ENCODE data around the gene USP7. TPM values are rescaled to one million over a fixed set of nuclear protein-coding genes. Genes with fewer than 3 reads are reported as not detected.
"Not testable (repeated sequence)": the region's sequence is repeated elsewhere in the genome, so short reads cannot be mapped to it uniquely, and the experiment has no call there.

Gene USP7
- polyA plus RNA-seq, 1 donor: 151 TPM

DNA sequence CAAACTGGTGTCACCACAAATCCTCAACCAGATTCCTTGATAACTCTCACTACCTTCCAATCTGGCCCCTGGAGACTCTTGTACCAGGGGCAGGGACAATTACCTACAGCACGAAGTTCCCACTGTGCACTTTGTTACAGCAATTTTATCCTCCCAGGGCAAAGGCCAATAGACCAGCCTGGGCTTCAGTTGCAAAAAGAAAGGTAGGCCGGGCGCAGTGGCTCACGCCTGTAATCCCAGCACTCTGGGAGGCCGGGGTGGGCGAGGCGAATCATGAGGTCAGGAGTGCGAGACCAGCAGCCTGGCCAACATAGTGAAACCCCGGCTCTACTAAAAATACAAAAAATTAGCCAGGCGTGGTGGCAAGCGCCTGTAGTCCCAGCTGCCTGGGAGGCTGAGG, 36.9 kb downstream of the USP7 start:
- no peak for DNase-seq

DNA sequence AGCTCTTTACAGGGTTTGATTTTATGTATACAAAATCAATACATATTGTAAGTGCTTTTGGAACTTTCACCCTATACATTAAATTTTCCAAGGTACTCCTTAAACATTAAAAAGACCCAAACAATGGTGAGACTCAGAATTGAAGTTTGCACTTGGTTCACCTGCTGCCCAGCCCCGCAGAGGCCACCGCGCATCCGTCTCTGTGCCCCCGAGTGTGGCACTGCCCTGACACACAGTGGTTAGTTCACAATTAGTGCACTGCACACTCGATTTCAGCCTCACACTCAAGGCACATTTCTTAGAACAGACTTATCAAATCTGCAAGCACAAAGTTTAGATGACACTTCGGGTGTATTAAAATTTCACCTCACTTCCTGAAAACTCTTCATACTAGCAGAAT, 38.3 kb downstream of the USP7 start:
- DNase-seq: no peak

DNA sequence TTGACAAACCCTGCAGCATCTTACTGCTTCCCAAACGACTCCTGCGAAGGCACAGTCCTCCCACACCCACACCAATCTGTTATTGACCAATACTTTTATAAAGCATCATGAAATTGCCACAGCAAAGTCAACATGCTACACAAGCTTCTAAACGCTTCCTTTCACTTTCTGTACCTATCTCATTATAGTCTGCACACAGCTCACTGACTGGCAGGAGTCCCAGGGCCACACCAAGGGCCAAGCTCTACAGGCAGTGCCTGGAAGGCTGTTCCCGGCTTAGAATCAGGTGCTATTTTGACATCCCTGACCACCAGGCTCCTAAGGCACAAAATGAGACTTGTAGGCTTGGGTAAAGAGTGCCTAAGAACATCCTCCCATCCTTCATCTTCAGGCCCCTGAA, 39.5 kb downstream of the USP7 start:
- DNase-seq: no peak

DNA sequence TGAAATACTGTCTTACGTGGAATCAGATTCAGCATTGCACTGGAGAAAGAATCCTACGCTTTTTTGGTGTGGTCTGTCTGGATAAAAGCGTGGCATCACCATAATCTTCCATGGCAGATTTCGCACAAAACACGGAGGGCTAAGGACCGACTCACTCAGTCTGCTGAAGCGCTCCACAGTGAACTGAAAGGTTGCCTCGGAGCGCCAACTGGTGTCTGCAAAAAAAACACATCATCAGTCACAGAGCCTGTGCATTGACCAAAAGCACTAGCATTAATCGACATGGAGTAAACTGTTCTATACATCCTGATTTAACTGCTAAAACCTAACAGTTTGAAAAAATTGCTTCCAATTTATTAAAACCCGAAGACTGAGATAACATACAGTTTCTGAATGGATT, 40.5 kb downstream of the USP7 start:
- no peak for DNase-seq

- no peak for DNase-seq
Measured at GRCh38 chr16:8921347-8921984, 42.2 kb downstream of the USP7 start.

GRCh38 chr16:8920645-8921346, 42.9 kb downstream of the USP7 start:
- no peak for DNase-seq

GRCh38 chr16:8919934-8920462, 43.7 kb downstream of the USP7 start:
- no peak for DNase-seq

GRCh38 chr16:8919089-8919933, 44.4 kb downstream of the USP7 start:
- no peak for DNase-seq

GRCh38 chr16:8917336-8917735, 46.4 kb downstream of the USP7 start:
- not testable (repeated sequence) for DNase-seq

DNA sequence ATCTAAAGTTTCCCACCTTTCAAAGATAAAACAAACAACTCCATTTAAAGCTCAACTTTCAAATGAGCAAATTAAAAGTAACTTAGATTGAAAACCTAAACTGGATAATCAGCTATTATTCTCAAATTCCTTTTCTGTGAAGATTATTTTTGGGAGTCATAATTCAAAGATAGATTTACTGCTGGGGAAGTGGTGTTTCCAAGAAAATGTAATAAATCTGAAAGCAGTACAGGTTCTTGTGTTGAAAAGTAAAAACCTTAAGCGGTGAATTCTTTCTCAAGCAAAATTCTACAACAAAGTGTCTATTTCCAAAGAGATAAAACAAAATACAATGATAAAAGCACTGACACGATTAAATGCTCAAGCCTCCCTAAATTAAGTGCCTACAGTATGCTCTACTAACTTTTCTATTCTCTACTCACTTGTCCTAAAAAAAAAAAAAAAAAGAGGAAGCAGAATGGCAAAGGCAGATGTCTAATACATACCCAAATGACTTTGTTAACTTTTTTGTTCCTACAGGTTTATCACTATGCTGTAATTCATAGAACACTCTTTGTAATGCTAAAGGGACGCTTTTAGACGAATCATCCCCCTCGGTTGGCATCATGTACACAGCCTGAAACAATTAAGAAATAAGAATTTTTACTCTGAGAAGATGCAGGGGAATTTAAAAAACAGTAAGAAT, 47.0 kb downstream of the USP7 start:
- no peak for DNase-seq

DNA sequence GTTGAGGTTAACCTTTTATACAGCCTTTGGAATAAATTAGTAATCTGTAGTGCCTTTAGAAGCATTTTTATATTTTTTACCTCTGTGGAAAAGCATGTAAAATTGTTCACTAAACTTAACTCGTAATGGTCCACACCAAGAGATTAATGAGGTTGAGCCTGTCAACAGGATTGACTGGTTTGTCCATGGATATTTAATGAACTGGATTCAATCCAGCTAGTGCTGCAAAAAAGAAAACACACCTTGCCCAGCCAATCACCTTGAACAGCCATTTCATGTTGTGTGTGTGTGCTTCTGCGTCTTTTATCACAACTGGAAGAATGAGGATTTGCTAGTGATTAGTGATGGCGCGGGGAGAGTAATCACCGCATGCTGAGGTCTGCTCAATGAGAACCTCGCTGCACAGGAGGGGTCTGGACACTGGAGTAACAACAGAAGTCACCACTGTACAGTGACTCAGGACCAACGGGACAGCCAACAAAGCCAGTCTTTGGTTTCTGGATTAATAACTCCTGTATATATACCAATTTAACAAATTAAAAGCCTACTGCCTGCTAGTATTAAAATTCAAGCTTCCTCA, 47.9 kb downstream of the USP7 start:
- DNase-seq: no peak

DNA sequence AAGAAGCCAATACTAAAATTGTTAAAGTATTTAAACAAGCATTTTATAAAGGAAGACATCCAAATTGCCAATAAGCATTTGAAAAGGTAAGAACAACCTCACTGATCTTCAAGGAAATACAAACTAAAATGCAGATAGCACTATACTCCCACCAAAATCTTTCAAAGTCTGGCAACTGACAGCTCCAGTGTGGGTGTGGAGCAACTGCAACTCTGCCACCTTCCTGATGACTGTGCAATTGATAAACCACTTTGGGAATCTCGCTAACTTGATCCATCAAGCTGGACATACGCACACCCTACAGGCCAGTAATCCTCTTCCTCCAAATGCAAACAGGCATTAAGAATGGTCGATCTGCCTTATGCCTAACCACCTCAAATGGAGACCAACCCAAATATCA, 49.6 kb downstream of the USP7 start:
- no peak for DNase-seq

DNA sequence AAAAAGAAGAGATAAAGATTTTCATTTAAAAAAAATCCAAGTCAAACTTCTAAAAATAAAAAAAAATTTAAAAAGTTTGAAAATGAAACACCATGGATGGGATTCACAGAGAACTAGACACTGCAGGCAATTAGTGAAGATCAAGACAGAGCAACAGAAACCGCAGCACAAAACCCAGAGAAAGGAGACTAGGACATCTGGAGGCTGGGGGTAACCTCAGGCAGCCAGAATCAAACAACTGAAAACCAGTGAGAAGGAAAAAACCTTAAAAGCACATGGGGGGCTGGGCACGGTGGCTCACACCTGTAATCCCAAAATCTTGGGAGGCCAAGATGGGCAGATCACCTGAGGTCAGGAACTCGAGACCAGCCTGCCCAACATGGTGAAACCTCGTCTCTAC, 50.9 kb downstream of the USP7 start:
- no peak for DNase-seq

DNA sequence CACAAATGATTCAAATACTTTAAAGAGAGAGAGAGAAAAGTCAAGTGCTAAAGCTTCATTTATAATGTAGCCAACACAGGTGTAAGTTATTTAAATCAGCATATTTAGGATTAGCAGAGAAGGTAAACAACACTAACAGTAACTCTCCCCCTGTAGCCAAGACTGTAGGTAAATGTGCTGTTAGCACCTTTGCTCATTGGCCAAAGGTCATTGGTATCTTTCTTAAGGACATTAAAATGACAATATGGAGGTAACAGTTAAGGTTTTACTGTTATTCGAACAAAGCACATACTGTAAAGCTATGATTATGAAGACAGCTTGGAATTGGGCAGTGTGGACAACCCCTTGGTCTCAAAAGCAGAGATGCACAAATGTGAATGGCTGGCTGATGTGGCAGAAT, 52.9 kb downstream of the USP7 start:
- DNase-seq: no peak

GRCh38 chr16:8908810-8909468, 54.8 kb downstream of the USP7 start:
- no peak for DNase-seq

GRCh38 chr16:8907096-8907495, 56.6 kb downstream of the USP7 start:
- DNase-seq: no peak

- no peak for DNase-seq
Measured at GRCh38 chr16:8905795-8906591, 57.7 kb downstream of the USP7 start.

GRCh38 chr16:8905168-8905762, 58.4 kb downstream of the USP7 start:
- no peak for DNase-seq

DNA sequence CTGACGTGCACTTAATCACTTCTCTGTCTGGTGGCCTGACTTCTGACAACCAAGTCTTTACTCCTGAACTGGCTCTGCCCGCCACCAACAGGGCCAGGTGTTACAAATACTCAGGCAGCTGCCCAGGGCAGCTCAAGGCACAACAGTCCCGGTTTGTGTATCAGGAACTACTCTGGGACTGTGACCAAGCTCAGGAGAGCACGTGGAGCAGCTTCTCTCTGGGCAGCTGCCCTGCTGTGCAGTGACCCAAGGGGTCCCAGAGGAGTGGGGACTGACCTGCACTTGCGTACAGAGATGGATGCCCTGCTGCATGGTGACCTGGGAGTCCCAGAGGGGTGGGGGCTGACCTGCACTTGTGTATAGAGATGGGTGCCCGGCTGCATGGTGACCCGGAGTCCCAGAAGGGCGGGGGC, 59.7 kb downstream of the USP7 start:
- no peak for DNase-seq

- no peak for DNase-seq
Measured at GRCh38 chr16:8903004-8903403, 60.7 kb downstream of the USP7 start.
